RWPE2 (cell line): ENCODE data around the gene ESYT3.
A peak's percentile ranks its signal among the peaks of the same experiment; 100 is the strongest.

ENCODE experiments used
- ATAC-seq: fragments of 200-7000 bp; cut with Tn5 transposase; 3 replicates; pipeline ENCODE4 v1.9.1; 2021; ENCODE audit warnings: low read depth
- DNase-seq: peaks from one replicate; pipeline ENCODE4 v3.0.0-alpha.2; 2020; ENCODE audit warnings: low spot score
- H3K27ac ChIP-seq: fragments of 450-650 bp; 2 replicates; pipeline ENCODE4 v1.5.1; 2017; ENCODE audit warnings: mild to moderate bottlenecking; ENCODE audit not compliant: poor library complexity, severe bottlenecking
- H3K27me3 ChIP-seq: fragments of 250-450 bp; sonication (Bioruptor Pico); 2 replicates; pipeline ENCODE4 v1.5.1; 2021; ENCODE audit warnings: mild to moderate bottlenecking, moderate library complexity; ENCODE audit not compliant: insufficient read depth, poor library complexity, severe bottlenecking
- H3K36me3 ChIP-seq: fragments of 250-450 bp; sonication (Bioruptor Pico); 2 replicates; pipeline ENCODE4 v1.5.1; 2020; ENCODE audit warnings: low read depth, mild to moderate bottlenecking, moderate library complexity
- H3K4me1 ChIP-seq: fragments of 250-450 bp; sonication (Bioruptor Pico); 2 replicates; pipeline ENCODE4 v1.5.1; 2021; ENCODE audit warnings: mild to moderate bottlenecking, moderate library complexity; ENCODE audit not compliant: insufficient read depth, poor library complexity, severe bottlenecking
- H3K4me3 ChIP-seq: fragments of 250-450 bp; sonication (Bioruptor Pico); 2 replicates; pipeline ENCODE4 v1.5.1; 2021; ENCODE audit warnings: mild to moderate bottlenecking, moderate library complexity; ENCODE audit not compliant: severe bottlenecking
- H3K9me3 ChIP-seq: fragments of 250-450 bp; sonication (Bioruptor Pico); 2 replicates; pipeline ENCODE4 v1.5.1; 2021; ENCODE audit warnings: mild to moderate bottlenecking, moderate library complexity; ENCODE audit not compliant: severe bottlenecking
- CTCF ChIP-seq: fragments of 450-650 bp; IDR thresholded peaks from one replicate; pipeline ENCODE4 v1.5.1; 2017; ENCODE audit warnings: mild to moderate bottlenecking, moderate library complexity; ENCODE audit not compliant: poor library complexity, severe bottlenecking

ESYT3 gene

GRCh38 chr3:138441742-138442141 is 7.3 kb downstream of the ESYT3 start:
- peak; percentile 44; the same call in 1 of the 3 replicates for ATAC-seq
- peaks cover 3% of the 10 kb centered on the region for H3K4me1 ChIP-seq
- no peak overlapping the region for H3K4me3 ChIP-seq
- no peak for DNase-seq
- H3K27ac ChIP-seq = no peak overlapping the region
- TF ChIP-seq CTCF = no peak
- H3K27me3 ChIP-seq = no peaks in the 10 kb centered on the region
- H3K36me3 ChIP-seq = no peaks in the 10 kb centered on the region
- no peaks in the 10 kb centered on the region for H3K9me3 ChIP-seq

DNA sequence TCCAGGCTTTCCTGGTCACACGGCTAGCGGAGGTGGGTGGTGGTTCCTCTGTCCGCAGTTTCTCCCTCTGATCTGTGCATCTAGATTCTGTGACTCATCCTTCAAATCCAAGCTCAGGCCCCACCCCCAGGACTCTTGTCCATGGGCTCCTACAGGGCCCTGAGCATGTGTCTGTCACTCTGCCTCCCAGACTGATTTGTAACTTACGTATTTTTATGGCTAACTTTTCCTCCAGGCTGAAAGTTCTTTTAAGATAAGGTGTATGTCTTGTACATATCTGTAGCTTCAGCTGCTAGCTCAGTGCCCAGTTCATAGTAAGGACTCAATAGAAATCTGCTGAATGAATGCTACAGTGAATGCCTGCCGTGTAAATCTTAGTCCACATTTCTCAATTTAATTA is 8.0 kb downstream of the ESYT3 start:
- peak; percentile 75 for ATAC-seq
- Histone ChIP-seq H3K9me3 (no peaks in the 10 kb centered on the region), H3K27me3 (no peaks in the 10 kb centered on the region), H3K4me1 (peaks cover 3% of the 10 kb centered on the region), H3K4me3 (no peak overlapping the region), H3K27ac (no peak overlapping the region), H3K36me3 (no peaks in the 10 kb centered on the region)
- no peak for TF ChIP-seq CTCF
- no peak for DNase-seq

GRCh38 chr3:138443091-138443490 is 8.7 kb downstream of the ESYT3 start:
- peaks cover 3% of the 10 kb centered on the region for H3K4me1 ChIP-seq
- ATAC-seq = no peak
- no peaks in the 10 kb centered on the region for H3K9me3 ChIP-seq
- H3K27ac ChIP-seq = no peak overlapping the region
- TF ChIP-seq CTCF = no peak
- H3K27me3 ChIP-seq = no peaks in the 10 kb centered on the region
- no peaks in the 10 kb centered on the region for H3K36me3 ChIP-seq
- DNase-seq = no peak
- no peak overlapping the region for H3K4me3 ChIP-seq

GRCh38 chr3:138443521-138444503 is 9.4 kb downstream of the ESYT3 start:
- DNase-seq (peak; percentile 10), ATAC-seq (no peak)
- Histone ChIP-seq H3K27ac (no peak overlapping the region), H3K4me1 (peaks cover 3% of the 10 kb centered on the region), H3K36me3 (no peaks in the 10 kb centered on the region), H3K27me3 (no peaks in the 10 kb centered on the region), H3K9me3 (no peaks in the 10 kb centered on the region), H3K4me3 (no peak overlapping the region)
- no peak for TF ChIP-seq CTCF

DNA sequence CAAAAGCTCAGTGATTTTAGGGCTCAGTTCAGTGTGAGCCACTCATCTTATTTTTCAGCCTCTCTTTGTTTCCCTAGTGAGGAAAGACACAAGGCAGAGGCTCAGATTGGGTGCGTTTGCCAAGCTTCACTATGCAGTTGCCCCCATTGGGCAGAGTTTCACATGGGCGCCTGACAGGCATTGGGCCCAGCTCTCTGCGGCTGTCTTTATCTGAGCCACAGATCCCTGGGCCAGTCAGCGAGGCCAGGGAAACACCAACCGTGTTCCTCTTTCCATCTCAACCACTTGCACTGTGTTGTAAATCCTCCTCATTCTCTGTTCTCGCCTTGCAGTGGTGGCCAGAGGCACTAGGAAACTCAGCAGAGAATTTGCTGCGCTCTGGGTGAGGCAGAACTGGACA is 10.8 kb downstream of the ESYT3 start:
- Histone ChIP-seq H3K27me3 (no peaks in the 10 kb centered on the region), H3K4me3 (no peak overlapping the region), H3K36me3 (no peaks in the 10 kb centered on the region), H3K27ac (no peak overlapping the region), H3K4me1 (peaks cover 3% of the 10 kb centered on the region), H3K9me3 (no peaks in the 10 kb centered on the region)
- DNase-seq (no peak), ATAC-seq (no peak)
- no peak for TF ChIP-seq CTCF
